Measurements from ENCODE around the gene RHO.

RHO gene

DNA sequence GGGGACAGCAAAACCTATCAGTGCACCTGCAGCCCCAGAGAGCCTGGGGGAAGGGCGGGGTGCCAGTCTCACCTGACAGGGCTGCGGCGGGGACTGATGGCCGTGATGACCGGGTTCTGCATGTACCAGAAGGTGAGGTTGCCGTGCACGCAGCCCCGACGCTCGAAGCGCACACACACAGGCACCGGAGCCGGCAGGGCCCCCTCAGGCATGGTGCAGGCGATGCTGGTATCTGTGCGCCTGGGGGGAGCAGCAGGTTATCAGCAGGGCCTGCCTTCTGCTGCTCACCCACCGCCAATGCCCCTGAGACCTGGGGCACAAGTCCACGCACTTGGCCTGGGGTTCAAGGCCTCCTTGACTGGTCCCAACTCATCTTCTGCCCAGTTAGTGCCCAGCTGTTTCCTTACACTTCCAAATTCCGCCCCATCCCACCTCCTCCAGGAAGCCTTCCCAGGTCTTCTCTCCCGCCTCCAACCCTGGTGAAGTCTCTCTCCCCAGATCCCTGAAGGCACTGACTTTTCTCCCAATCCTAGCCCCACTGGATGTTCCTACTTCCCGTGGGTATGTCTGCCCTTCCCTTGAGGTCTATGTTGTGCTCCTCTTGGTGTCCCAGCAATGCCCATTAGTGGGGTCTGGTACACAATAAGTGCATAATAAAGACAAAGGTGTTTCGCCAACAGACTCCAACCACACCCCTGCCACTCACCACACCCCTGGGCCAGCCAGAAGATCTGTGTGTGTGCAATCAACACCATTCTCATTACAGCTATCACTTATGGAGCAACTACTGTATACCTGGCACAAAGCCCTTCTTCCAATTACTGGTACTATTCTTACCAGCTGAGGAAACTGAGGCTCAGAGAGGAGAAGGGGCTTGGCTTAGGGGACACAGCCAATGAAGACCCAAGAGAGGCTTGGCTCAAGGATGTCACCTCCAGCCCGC is 43.4 kb downstream of the RHO start:
- CTCF ChIA-PET = no interaction called here
- TF ChIP-seq CTCF (conservative IDR thresholded peaks at IDR 0.05; ENCODE audit: low read depth) = no peak
- no peak for DNase-seq (ENCODE audit: low spot score)
- POLR2A ChIA-PET (ENCODE audit: low non-redundant PET) = no interaction called here
- H3K27ac ChIP-seq = no peak overlapping the region

GRCh38 chr3:129572603-129573002 is 44.2 kb downstream of the RHO start:
- no peak overlapping the region for H3K27ac ChIP-seq
- ChIA-PET CTCF (no interaction called here), POLR2A (ENCODE audit: low non-redundant PET) (no interaction called here)
- TF ChIP-seq CTCF (conservative IDR thresholded peaks at IDR 0.05; ENCODE audit: low read depth) = no peak
- DNase-seq (ENCODE audit: low spot score) = no peak

GRCh38 chr3:129573493-129573892 is 45.1 kb downstream of the RHO start:
- DNase-seq (ENCODE audit: low spot score) = no peak
- no peak overlapping the region for H3K27ac ChIP-seq
- POLR2A ChIA-PET (ENCODE audit: low non-redundant PET) = no interaction called here
- CTCF ChIA-PET = no interaction called here
- TF ChIP-seq CTCF (conservative IDR thresholded peaks at IDR 0.05; ENCODE audit: low read depth) = no peak

- POLR2A ChIA-PET (ENCODE audit: low non-redundant PET) = no interaction called here
- H3K27ac ChIP-seq = no peak overlapping the region
- CTCF ChIA-PET = interaction anchor here (0.7 kb wide), 1 partner anchor 56 kb away, joined by 3 read pairs; no protein-coding TSS in a partner anchor
- no peak for TF ChIP-seq CTCF (conservative IDR thresholded peaks at IDR 0.05; ENCODE audit: low read depth)
- DNase-seq (ENCODE audit: low spot score) = no peak
Observed at GRCh38 chr3:129574206-129574605, 45.8 kb downstream of the RHO start.

- TF ChIP-seq CTCF (conservative IDR thresholded peaks at IDR 0.05; ENCODE audit: low read depth) = no peak
- ChIA-PET CTCF (interaction anchor here (0.5 kb wide), 1 partner anchor 33 kb away, joined by 4 read pairs; no protein-coding TSS in a partner anchor), POLR2A (ENCODE audit: low non-redundant PET) (no interaction called here)
- H3K27ac ChIP-seq = no peak overlapping the region
- DNase-seq (ENCODE audit: low spot score) = no peak
Observed at GRCh38 chr3:129575233-129575996, 47.0 kb downstream of the RHO start.

- ChIA-PET POLR2A (ENCODE audit: low non-redundant PET) (no interaction called here), CTCF (no interaction called here)
- DNase-seq (ENCODE audit: low spot score) = no peak
- H3K27ac ChIP-seq = no peak overlapping the region
- no peak for TF ChIP-seq CTCF (conservative IDR thresholded peaks at IDR 0.05; ENCODE audit: low read depth)
Observed at GRCh38 chr3:129575997-129576384, 47.6 kb downstream of the RHO start.

Measured in RWPE1 (cell line).